SK-N-MC (cell line): ENCODE results near the gene XDH.

Experiments
- EZH2 ChIP-seq: fragments of 200-600 bp; sonication (generic); IDR thresholded peaks from one replicate; pipeline ENCODE4 v1.6.1; 2017; ENCODE audit warnings: antibody characterized with exemption
- FOXP2 ChIP-seq: optimal IDR thresholded peaks from 2 replicates; pipeline ENCODE3; 2011; ENCODE audit warnings: mild to moderate bottlenecking, moderate library complexity; ENCODE audit not compliant: insufficient read depth; ENCODE audit errors: extremely low read length, control extremely low read depth
- POLR2AphosphoS5 ChIP-seq: IDR thresholded peaks from 2 replicates; pipeline ENCODE4 v1.6.1; 2012; ENCODE audit warnings: mild to moderate bottlenecking, low read depth, low read length, borderline replicate concordance

DNA sequence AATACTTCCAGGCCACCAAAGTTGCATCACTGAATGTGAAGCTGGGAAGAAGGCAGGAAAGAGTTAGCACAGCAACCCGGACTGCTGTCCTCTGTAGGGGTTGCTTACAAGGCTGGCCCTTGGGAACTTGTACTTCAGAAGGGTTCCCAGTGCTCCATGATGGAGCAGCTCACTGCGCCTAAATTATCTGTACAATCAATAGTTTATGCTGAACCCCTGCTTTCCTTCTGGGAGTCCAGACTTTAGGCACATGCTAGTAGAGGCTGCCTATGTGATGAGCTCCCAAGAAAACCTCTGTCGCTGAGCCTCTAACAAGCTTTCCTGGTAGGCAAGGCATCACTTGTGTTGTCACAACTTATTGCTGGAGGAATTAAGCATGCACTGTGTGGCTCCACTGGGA is 34.3 kb downstream of the XDH start:
- TF ChIP-seq EZH2: no peak
- TF ChIP-seq FOXP2: no peak
- TF ChIP-seq POLR2AphosphoS5: no peak
